WERI-Rb-1 (cell line): Measurements from ENCODE around the gene EHD1.

ENCODE experiments used
- DNase-seq: peaks from one replicate; pipeline ENCODE4 v3.0.0-alpha.2; 2020
- H3K27ac ChIP-seq: fragments of 250-450 bp; sonication (Bioruptor Pico); 2 replicates; pipeline ENCODE4 v1.5.1; 2020; ENCODE audit warnings: mild to moderate bottlenecking, moderate library complexity
- H3K27me3 ChIP-seq: fragments of 250-450 bp; sonication (Bioruptor Pico); 2 replicates; pipeline ENCODE4 v1.5.1; 2021; ENCODE audit warnings: mild to moderate bottlenecking, low read depth, moderate library complexity; ENCODE audit not compliant: insufficient read depth, severe bottlenecking
- H3K36me3 ChIP-seq: fragments of 250-450 bp; sonication (Bioruptor Pico); 2 replicates; pipeline ENCODE4 v1.5.1; 2020; ENCODE audit warnings: mild to moderate bottlenecking, moderate library complexity
- H3K4me3 ChIP-seq: 2 replicates; pipeline ENCODE4 v1.5.1; 2011; ENCODE audit warnings: low read depth, mild to moderate bottlenecking, control low read depth, low read length
- H3K9me3 ChIP-seq: fragments of 250-450 bp; sonication (Bioruptor Pico); 2 replicates; pipeline ENCODE4 v1.5.1; 2021; ENCODE audit warnings: mild to moderate bottlenecking, moderate library complexity; ENCODE audit not compliant: severe bottlenecking
- TF ChIP-seq, protein P1 (sequence below): IDR thresholded peaks from 2 replicates; pipeline ENCODE4 v1.5.1; 2011; ENCODE audit warnings: low read depth, mild to moderate bottlenecking, control low read depth, inconsistent platforms, low read length

The EHD1 gene

DNA sequence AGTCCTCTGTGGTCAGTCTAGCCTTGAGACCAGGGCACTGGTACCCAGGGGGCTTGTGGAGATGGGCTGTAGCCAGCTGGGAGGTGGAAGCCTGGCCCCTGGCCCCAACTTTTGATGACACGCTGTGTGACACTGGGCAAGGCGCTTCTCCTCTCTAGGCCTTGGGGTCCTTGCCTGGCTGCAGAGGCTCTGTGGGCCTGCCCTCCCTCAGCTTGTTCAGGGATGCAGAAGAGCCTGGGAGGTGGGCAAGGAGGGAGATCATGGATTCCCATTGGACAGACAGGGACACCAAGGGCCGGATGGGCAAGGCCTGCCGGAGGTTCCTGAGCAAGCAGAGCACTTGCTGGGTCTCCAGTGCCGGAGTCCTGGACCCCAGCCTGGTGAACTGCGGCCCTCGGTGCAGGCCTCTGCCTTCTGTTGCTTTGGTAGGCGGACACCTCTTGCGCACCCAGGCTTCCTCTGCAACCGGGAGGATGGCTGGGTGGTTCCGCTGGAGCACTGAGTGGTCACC is 44.8 kb upstream of the EHD1 start:
- Histone ChIP-seq H3K27ac (0 out of 2 replicates have a peak overlapping the region, but pooled peaks have one; percentile 3), H3K9me3 (no peaks in the 10 kb centered on the region), H3K4me3 (no peak overlapping the region), H3K36me3 (no peaks in the 10 kb centered on the region), H3K27me3 (no peaks in the 10 kb centered on the region)
- DNase-seq = no peak
- TF ChIP-seq, protein P1, sequence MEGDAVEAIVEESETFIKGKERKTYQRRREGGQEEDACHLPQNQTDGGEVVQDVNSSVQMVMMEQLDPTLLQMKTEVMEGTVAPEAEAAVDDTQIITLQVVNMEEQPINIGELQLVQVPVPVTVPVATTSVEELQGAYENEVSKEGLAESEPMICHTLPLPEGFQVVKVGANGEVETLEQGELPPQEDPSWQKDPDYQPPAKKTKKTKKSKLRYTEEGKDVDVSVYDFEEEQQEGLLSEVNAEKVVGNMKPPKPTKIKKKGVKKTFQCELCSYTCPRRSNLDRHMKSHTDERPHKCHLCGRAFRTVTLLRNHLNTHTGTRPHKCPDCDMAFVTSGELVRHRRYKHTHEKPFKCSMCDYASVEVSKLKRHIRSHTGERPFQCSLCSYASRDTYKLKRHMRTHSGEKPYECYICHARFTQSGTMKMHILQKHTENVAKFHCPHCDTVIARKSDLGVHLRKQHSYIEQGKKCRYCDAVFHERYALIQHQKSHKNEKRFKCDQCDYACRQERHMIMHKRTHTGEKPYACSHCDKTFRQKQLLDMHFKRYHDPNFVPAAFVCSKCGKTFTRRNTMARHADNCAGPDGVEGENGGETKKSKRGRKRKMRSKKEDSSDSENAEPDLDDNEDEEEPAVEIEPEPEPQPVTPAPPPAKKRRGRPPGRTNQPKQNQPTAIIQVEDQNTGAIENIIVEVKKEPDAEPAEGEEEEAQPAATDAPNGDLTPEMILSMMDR = no peak

- H3K4me3 ChIP-seq = no peak overlapping the region
- H3K27ac ChIP-seq = no peak overlapping the region
- H3K27me3 ChIP-seq = no peaks in the 10 kb centered on the region
- DNase-seq = no peak
- H3K9me3 ChIP-seq = no peaks in the 10 kb centered on the region
- H3K36me3 ChIP-seq = no peaks in the 10 kb centered on the region
- TF ChIP-seq, protein P1 = no peak
These were observed 43.0 kb upstream of the EHD1 start for GRCh38 chr11:64921384-64921783.

GRCh38 chr11:64920124-64920523 is 41.7 kb upstream of the EHD1 start:
- Histone ChIP-seq H3K9me3 (no peaks in the 10 kb centered on the region), H3K4me3 (no peak overlapping the region), H3K36me3 (no peaks in the 10 kb centered on the region), H3K27ac (peak overlapping the region; percentile 33), H3K27me3 (no peaks in the 10 kb centered on the region)
- no peak for DNase-seq
- TF ChIP-seq, protein P1 = no peak

GRCh38 chr11:64919627-64920026 is 41.2 kb upstream of the EHD1 start:
- H3K27ac ChIP-seq = peak overlapping the region; percentile 33
- TF ChIP-seq, protein P1 = no peak

GRCh38 chr11:64918017-64918416 is 39.6 kb upstream of the EHD1 start:
- no peak for DNase-seq

More at GRCh38 chr11:64919627-64920026, 41.2 kb upstream of the EHD1 start:
- DNase-seq = no peak
- Histone ChIP-seq H3K9me3 (no peaks in the 10 kb centered on the region), H3K36me3 (no peaks in the 10 kb centered on the region), H3K27me3 (no peaks in the 10 kb centered on the region), H3K4me3 (no peak overlapping the region)

More at GRCh38 chr11:64918017-64918416, 39.6 kb upstream of the EHD1 start:
- Histone ChIP-seq H3K4me3 (peak overlapping the region; percentile 56), H3K9me3 (no peaks in the 10 kb centered on the region), H3K27ac (no peak overlapping the region; the same call in 1 of the 2 replicates), H3K27me3 (no peaks in the 10 kb centered on the region), H3K36me3 (peaks cover 8% of the 10 kb centered on the region)
- TF ChIP-seq, protein P1 = no peak
